ENCODE measurements around the gene UBASH3B.
"Not testable (repeated sequence)": the region's sequence is repeated elsewhere in the genome, so short reads cannot be mapped to it uniquely, and the experiment has no call there.

UBASH3B gene

GRCh38 chr11:122655527-122656072 lies at the start of gene UBASH3B:
Gene UBASH3B (plus strand): TSS chr11:122655722. CDS start chr11:122656050, 328 bp downstream.
- peak; percentile 47 for FAIRE-seq

- FAIRE-seq = not testable (repeated sequence)
Observed at GRCh38 chr11:122607162-122607561, 48.4 kb upstream of the UBASH3B start.

GRCh38 chr11:122612123-122612824 lies 43.2 kb upstream of the UBASH3B start:
- FAIRE-seq = peak; percentile 37

GRCh38 chr11:122616718-122617117 lies 38.8 kb upstream of the UBASH3B start:
- no peak for FAIRE-seq

GRCh38 chr11:122617297-122617696 lies 38.2 kb upstream of the UBASH3B start:
- no peak for FAIRE-seq

GRCh38 chr11:122617926-122618325 lies 37.6 kb upstream of the UBASH3B start:
- no peak for FAIRE-seq

- no peak for FAIRE-seq
Observed at GRCh38 chr11:122618927-122619326, 36.6 kb upstream of the UBASH3B start.

- no peak for FAIRE-seq
Observed at GRCh38 chr11:122619757-122620156, 35.8 kb upstream of the UBASH3B start.

- FAIRE-seq = not testable (repeated sequence)
Observed at GRCh38 chr11:122625501-122625900, 30.0 kb upstream of the UBASH3B start.

GRCh38 chr11:122625976-122626665 lies 29.4 kb upstream of the UBASH3B start:
- no peak for FAIRE-seq

- FAIRE-seq = no peak
Observed at GRCh38 chr11:122627745-122628144, 27.8 kb upstream of the UBASH3B start.

GRCh38 chr11:122628810-122629555 lies 26.5 kb upstream of the UBASH3B start:
- peak; percentile 55 for FAIRE-seq

- no peak for FAIRE-seq
Observed at GRCh38 chr11:122632181-122632824, 23.2 kb upstream of the UBASH3B start.

GRCh38 chr11:122633219-122633829 lies 22.2 kb upstream of the UBASH3B start:
- FAIRE-seq = peak; percentile 92

GRCh38 chr11:122634501-122634900 lies 21.0 kb upstream of the UBASH3B start:
- no peak for FAIRE-seq

- no peak for FAIRE-seq
Observed at GRCh38 chr11:122637541-122637940, 18.0 kb upstream of the UBASH3B start.

- FAIRE-seq = no peak
Observed at GRCh38 chr11:122642472-122642922, 13.0 kb upstream of the UBASH3B start.

- FAIRE-seq = no peak
Observed at GRCh38 chr11:122642971-122643370, 12.6 kb upstream of the UBASH3B start.

- no peak for FAIRE-seq
Observed at GRCh38 chr11:122645847-122646246, 9.7 kb upstream of the UBASH3B start.

- FAIRE-seq = no peak
Observed at GRCh38 chr11:122646549-122647340, 8.8 kb upstream of the UBASH3B start.

GRCh38 chr11:122647736-122648275 lies 7.7 kb upstream of the UBASH3B start:
- no peak for FAIRE-seq
